GM10248 (cell line): ENCODE results near the gene KMO.

Experiments
- CTCF ChIA-PET: fragments of 300-600 bp; sonication (Branson Sonifier 250); formaldehyde crosslinking; extraction: SDS; loops from one replicate; lab custom pipeline; 2021; ENCODE audit warnings: antibody characterized with exemption; lab: Yijun Ruan, JAX
- POLR2A ChIA-PET: fragments of 350-650 bp; sonication (Branson Sonifier 250); formaldehyde crosslinking; extraction: SDS; loops from one replicate; lab custom pipeline; 2020; ENCODE audit warnings: antibody characterized with exemption; lab: Yijun Ruan, JAX
- DNase-seq: peaks from one replicate; pipeline ENCODE4 v3.0.0; 2012; ENCODE audit errors: extremely low spot score
- CTCF ChIP-seq: IDR thresholded peaks from 2 replicates; pipeline ENCODE4 v1.5.1; 2012; ENCODE audit warnings: mild to moderate bottlenecking, low read depth; ENCODE audit errors: extremely low read depth, missing control alignments, control extremely low read depth

KMO gene

GRCh38 chr1:241631674-241632073 is 99.5 kb downstream of the KMO start:
- POLR2A ChIA-PET, result no interaction called here
- CTCF ChIA-PET, result interaction anchor here (2.2 to 2.8 kb wide), 2 partner anchors 10 to 19 kb away, joined by 7 to 19 read pairs; no protein-coding TSS in a partner anchor
- TF ChIP-seq CTCF, result no peak
- no peak for DNase-seq

- POLR2A ChIA-PET, result no interaction called here
- no peak for TF ChIP-seq CTCF
- CTCF ChIA-PET, result interaction anchor here (2.2 to 2.8 kb wide), 2 partner anchors 8 to 21 kb away, joined by 7 to 19 read pairs; no protein-coding TSS in a partner anchor
- no peak for DNase-seq
Measured at GRCh38 chr1:241632987-241633386, 100.8 kb downstream of the KMO start.

GRCh38 chr1:241635556-241636152 is 103.5 kb downstream of the KMO start:
- ChIA-PET POLR2A (no interaction called here), CTCF (interaction anchor here (0.8 to 2.0 kb wide), 5 partner anchors 25 to 363 kb away, joined by 3 to 6 read pairs (median 4); partner anchors contain the start of gene MAP1LC3C)
- TF ChIP-seq CTCF, result no peak
- DNase-seq, result no peak

GRCh38 chr1:241636291-241636690 is 104.1 kb downstream of the KMO start:
- POLR2A ChIA-PET, result no interaction called here
- TF ChIP-seq CTCF, result no peak
- CTCF ChIA-PET, result interaction anchor here (0.8 to 2.0 kb wide), 6 partner anchors 10 to 362 kb away, joined by 3 to 6 read pairs (median 4); partner anchors contain the start of gene MAP1LC3C
- no peak for DNase-seq

- DNase-seq, result no peak
- ChIA-PET POLR2A (no interaction called here), CTCF (interaction anchor here (0.7 to 2.0 kb wide), 5 partner anchors 11 to 361 kb away, joined by 3 to 6 read pairs (median 5); partner anchors contain the start of gene MAP1LC3C)
- no peak for TF ChIP-seq CTCF
Measured at GRCh38 chr1:241637046-241637590, 104.9 kb downstream of the KMO start.

- ChIA-PET CTCF (interaction anchor here (0.7 to 2.0 kb wide), 4 partner anchors 10 to 27 kb away, joined by 3 to 6 read pairs (median 6); no protein-coding TSS in a partner anchor), POLR2A (no interaction called here)
- no peak for TF ChIP-seq CTCF
- DNase-seq, result no peak
Measured at GRCh38 chr1:241637604-241638003, 105.4 kb downstream of the KMO start.
